ENCODE results near the gene KPNA5. TPM values are rescaled to one million over a fixed set of nuclear protein-coding genes. Genes with fewer than 3 reads are reported as not detected.

Gene KPNA5
- total and polyA plus RNA-seq, 2 of the 13 experiments (the other 11 are each of a cell fraction or from before 2014, with no cell fraction given), result 5.3 to 13.0 TPM

DNA sequence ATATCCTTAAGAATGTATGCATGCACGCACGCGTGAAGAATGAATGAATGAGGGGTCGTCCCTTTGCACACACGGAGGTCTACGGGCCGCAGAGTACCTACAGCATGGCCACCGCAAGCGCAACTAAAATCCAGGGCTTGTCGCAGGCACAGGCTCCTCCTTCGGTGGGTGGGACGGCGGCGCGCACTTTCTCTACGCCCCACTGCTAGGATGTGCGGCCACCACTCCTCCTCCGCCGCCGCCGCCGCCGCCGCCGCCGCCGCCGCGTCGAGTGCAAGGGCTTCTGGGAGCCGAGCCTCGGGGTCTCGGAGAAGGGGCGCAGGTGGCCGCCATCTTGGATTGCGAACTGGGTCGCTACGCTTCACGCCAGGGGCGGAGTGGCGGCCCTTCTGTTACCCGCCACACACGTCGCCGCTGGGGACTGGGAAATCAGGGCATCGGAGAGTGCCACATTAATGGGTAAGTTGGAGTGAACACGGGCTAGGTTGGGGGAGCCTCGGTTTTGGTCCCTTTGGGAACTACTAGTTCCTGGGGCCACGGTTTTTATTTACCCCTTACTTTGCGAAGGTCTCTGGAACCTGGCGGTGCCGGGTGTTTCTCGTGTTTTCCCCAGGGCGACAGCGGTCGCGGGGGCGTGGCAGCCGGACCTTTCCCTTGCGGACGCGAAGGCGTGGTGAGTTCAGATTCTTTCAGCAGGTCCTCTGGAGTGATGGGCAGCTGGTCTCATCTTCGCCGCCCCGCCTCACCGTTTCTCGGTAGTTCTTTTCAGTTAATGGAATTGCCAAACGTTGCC, at the start of gene KPNA5 (continued):
- TF ChIP-seq, protein P1, sequence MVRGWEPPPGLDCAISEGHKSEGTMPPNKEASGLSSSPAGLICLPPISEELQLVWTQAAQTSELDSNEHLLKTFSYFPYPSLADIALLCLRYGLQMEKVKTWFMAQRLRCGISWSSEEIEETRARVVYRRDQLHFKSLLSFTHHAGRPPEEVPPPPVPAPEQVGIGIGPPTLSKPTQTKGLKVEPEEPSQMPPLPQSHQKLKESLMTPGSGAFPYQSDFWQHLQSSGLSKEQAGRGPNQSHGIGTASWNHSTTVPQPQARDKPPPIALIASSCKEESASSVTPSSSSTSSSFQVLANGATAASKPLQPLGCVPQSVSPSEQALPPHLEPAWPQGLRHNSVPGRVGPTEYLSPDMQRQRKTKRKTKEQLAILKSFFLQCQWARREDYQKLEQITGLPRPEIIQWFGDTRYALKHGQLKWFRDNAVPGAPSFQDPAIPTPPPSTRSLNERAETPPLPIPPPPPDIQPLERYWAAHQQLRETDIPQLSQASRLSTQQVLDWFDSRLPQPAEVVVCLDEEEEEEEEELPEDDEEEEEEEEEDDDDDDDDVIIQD (CRISPR knock-in tag; IDR thresholded peaks at IDR 0.05; ENCODE audit: low read depth), result peak; percentile 98
- TF ChIP-seq ZNF225 (CRISPR knock-in tag; IDR thresholded peaks at IDR 0.05) (peak; percentile 57; the same call in 1 of the 2 replicates), EED (CRISPR knock-in tag; IDR thresholded peaks at IDR 0.05) (no peak; the same call in none of the 2 replicates), ZNF205 (CRISPR knock-in tag; IDR thresholded peaks at IDR 0.05) (peak; percentile 68; the same call in 1 of the 2 replicates), CEBPG (CRISPR knock-in tag; IDR thresholded peaks at IDR 0.05) (peak; percentile 30; the same call in 1 of the 2 replicates), BRD4 (CRISPR knock-in tag; IDR thresholded peaks at IDR 0.05) (peak; percentile 90; the same call in 1 of the 2 replicates), KAT7 (CRISPR knock-in tag; IDR thresholded peaks at IDR 0.05; ENCODE audit: borderline replicate concordance) (peak; percentile 94; the same call in 1 of the 2 replicates), KLF13 (CRISPR knock-in tag; IDR thresholded peaks at IDR 0.05) (no peak), ZFP1 (CRISPR knock-in tag; IDR thresholded peaks at IDR 0.05) (peak; percentile 60; the same call in 1 of the 2 replicates), NFKB2 (CRISPR knock-in tag; IDR thresholded peaks at IDR 0.05; ENCODE audit: borderline replicate concordance) (peak; percentile 86), ZNF660 (CRISPR knock-in tag; IDR thresholded peaks at IDR 0.05; ENCODE audit: borderline replicate concordance, low read depth) (no peak), HOXA5 (CRISPR knock-in tag; IDR thresholded peaks at IDR 0.05) (peak; percentile 67; the same call in 1 of the 2 replicates), GABPB1 (CRISPR knock-in tag; IDR thresholded peaks at IDR 0.05) (peak; percentile 84; the same call in 1 of the 2 replicates), ZFP41 (CRISPR knock-in tag; IDR thresholded peaks at IDR 0.05; ENCODE audit: borderline replicate concordance) (peak; percentile 75; the same call in 1 of the 2 replicates), ZNF10 (CRISPR knock-in tag; IDR thresholded peaks at IDR 0.05; ENCODE audit: borderline replicate concordance, low read depth) (no peak), RNF2 (conservative IDR thresholded peaks at IDR 0.05; ENCODE audit: low read depth) (no peak; the same call in 1 of the 2 replicates), MAF1 (CRISPR knock-in tag; IDR thresholded peaks at IDR 0.05; ENCODE audit: borderline replicate concordance) (peak; percentile 73; the same call in 1 of the 2 replicates), ZFP90 (CRISPR knock-in tag; IDR thresholded peaks at IDR 0.05; ENCODE audit: borderline replicate concordance) (peak; percentile 68; the same call in 1 of the 2 replicates)
- TF ChIP-seq, protein P2, sequence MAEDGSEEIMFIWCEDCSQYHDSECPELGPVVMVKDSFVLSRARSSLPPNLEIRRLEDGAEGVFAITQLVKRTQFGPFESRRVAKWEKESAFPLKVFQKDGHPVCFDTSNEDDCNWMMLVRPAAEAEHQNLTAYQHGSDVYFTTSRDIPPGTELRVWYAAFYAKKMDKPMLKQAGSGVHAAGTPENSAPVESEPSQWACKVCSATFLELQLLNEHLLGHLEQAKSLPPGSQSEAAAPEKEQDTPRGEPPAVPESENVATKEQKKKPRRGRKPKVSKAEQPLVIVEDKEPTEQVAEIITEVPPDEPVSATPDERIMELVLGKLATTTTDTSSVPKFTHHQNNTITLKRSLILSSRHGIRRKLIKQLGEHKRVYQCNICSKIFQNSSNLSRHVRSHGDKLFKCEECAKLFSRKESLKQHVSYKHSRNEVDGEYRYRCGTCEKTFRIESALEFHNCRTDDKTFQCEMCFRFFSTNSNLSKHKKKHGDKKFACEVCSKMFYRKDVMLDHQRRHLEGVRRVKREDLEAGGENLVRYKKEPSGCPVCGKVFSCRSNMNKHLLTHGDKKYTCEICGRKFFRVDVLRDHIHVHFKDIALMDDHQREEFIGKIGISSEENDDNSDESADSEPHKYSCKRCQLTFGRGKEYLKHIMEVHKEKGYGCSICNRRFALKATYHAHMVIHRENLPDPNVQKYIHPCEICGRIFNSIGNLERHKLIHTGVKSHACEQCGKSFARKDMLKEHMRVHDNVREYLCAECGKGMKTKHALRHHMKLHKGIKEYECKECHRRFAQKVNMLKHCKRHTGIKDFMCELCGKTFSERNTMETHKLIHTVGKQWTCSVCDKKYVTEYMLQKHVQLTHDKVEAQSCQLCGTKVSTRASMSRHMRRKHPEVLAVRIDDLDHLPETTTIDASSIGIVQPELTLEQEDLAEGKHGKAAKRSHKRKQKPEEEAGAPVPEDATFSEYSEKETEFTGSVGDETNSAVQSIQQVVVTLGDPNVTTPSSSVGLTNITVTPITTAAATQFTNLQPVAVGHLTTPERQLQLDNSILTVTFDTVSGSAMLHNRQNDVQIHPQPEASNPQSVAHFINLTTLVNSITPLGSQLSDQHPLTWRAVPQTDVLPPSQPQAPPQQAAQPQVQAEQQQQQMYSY (CRISPR knock-in tag; IDR thresholded peaks at IDR 0.05), result no peak
- TF ChIP-seq, protein P3, sequence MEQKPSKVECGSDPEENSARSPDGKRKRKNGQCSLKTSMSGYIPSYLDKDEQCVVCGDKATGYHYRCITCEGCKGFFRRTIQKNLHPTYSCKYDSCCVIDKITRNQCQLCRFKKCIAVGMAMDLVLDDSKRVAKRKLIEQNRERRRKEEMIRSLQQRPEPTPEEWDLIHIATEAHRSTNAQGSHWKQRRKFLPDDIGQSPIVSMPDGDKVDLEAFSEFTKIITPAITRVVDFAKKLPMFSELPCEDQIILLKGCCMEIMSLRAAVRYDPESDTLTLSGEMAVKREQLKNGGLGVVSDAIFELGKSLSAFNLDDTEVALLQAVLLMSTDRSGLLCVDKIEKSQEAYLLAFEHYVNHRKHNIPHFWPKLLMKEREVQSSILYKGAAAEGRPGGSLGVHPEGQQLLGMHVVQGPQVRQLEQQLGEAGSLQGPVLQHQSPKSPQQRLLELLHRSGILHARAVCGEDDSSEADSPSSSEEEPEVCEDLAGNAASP (CRISPR knock-in tag; IDR thresholded peaks at IDR 0.05; ENCODE audit: borderline replicate concordance), result no peak; the same call in 1 of the 2 replicates
- TF ChIP-seq, protein P4, sequence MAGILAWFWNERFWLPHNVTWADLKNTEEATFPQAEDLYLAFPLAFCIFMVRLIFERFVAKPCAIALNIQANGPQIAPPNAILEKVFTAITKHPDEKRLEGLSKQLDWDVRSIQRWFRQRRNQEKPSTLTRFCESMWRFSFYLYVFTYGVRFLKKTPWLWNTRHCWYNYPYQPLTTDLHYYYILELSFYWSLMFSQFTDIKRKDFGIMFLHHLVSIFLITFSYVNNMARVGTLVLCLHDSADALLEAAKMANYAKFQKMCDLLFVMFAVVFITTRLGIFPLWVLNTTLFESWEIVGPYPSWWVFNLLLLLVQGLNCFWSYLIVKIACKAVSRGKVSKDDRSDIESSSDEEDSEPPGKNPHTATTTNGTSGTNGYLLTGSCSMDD (CRISPR knock-in tag; IDR thresholded peaks at IDR 0.05), result no peak
